HG03108 (cell line): ENCODE measurements around the gene XXYLT1.
A peak's percentile ranks its signal among the peaks of the same experiment; 100 is the strongest.

Experiments
- ATAC-seq: cut with Tn5 transposase; IDR thresholded peaks from one replicate; pipeline ENCODE4 v1.9.1; 2021; ENCODE audit warnings: moderate library complexity; ENCODE audit not compliant: unreplicated experiment

Gene XXYLT1

DNA sequence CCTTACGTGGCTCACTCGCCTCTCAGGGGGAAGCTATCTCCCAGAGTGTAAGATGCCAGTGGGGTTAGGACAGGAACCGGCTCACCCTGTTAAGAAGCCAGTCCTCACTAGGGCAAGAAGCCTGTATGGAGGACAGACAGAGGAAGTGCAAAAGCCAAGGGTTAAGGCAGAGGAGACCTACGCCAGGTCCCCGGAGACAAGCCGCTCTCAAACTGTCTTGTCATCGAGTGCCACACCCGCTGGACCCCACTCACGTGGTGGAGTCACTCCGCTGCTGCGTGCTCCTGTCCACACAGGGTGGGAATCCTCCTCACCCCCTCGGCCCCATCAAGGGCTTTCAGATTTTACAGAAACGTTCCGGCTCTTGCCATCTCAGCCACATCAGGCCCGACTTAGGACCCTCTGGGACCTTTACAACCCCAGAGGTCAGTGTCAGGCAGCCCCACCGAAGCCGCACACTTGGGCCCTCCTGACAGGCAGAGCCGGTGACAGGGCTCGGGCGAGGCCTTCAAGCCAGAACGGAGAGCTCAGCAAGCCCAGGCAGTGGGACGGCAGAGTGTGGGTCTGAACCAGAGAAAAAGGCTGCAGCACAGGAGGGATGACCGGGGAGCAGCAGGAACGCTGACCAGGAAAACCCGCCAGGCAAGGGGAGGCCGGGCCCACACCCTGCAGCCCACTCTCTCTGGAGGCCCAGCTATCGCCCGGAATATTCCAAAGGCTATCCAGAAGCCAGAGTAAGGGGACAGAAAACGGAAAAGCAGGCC lies 61.7 kb downstream of the XXYLT1 start:
- no peak for ATAC-seq

DNA sequence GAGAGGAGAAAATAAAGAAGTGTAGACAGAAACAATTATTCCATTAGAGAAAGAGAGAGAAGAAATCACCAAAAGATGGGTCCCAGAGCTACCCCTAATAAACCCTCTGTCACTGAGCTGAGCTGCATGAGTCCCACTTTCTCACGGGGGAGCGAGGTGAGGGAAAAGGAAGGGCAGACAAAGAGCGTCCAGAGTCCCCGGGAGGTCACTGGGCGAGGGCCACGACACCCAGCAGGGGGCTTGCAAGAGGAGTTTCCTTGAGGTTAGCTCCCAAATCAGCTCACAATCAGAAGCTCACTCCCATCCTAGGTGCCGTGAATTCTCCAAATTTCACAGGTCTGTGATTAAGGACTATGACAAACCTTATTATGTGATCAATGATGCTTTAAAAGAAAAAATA lies 62.3 kb downstream of the XXYLT1 start:
- no peak for ATAC-seq

GRCh38 chr3:195208183-195208582 lies 62.8 kb downstream of the XXYLT1 start:
- ATAC-seq: peak; percentile 92

GRCh38 chr3:195207731-195208130 lies 63.2 kb downstream of the XXYLT1 start:
- no peak for ATAC-seq

DNA sequence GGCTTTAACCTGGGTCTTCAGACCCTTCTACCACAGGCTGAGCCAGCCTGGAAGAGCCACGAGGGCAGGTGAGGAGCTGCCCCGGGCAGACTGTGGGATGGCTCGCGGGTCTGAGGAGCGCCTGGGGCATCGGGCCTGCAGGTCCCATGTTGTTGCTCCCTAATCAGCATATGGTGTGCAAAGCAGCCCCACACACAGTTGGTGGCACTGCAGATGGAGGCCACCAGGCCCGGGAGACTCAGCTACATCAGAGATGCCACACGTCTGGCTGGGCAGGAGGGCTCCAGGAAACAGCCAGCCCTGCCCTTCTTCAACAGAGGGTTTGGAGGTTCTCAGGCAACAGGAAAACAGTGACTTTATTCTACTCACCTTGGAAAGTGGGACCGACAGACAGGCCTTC lies 63.9 kb downstream of the XXYLT1 start:
- ATAC-seq: no peak

- ATAC-seq: no peak
Observed at GRCh38 chr3:195204360-195205163, 66.4 kb downstream of the XXYLT1 start.

DNA sequence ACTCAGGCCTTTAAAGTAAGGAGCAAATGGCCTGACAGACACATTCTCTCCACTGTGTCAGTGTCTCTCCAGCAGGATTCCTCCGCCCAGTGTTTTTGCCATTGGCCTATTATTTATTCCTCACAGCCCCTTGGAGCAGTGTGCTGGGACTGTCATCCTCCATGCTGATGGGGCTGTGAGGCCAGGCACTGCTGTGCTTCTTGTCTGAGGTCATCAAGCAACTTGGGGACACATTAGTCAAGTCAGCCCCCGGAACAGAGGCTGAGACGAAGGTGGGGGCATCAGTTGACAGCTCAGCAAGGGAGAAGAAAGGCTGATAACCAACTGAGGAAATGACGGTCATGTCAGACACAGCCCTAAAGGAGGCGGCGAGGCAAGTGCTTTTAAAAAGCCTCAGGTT lies 67.4 kb downstream of the XXYLT1 start:
- no peak for ATAC-seq

GRCh38 chr3:195201295-195201694 lies 69.7 kb downstream of the XXYLT1 start:
- ATAC-seq: no peak

GRCh38 chr3:195200010-195200822 lies 70.7 kb downstream of the XXYLT1 start:
- no peak for ATAC-seq

DNA sequence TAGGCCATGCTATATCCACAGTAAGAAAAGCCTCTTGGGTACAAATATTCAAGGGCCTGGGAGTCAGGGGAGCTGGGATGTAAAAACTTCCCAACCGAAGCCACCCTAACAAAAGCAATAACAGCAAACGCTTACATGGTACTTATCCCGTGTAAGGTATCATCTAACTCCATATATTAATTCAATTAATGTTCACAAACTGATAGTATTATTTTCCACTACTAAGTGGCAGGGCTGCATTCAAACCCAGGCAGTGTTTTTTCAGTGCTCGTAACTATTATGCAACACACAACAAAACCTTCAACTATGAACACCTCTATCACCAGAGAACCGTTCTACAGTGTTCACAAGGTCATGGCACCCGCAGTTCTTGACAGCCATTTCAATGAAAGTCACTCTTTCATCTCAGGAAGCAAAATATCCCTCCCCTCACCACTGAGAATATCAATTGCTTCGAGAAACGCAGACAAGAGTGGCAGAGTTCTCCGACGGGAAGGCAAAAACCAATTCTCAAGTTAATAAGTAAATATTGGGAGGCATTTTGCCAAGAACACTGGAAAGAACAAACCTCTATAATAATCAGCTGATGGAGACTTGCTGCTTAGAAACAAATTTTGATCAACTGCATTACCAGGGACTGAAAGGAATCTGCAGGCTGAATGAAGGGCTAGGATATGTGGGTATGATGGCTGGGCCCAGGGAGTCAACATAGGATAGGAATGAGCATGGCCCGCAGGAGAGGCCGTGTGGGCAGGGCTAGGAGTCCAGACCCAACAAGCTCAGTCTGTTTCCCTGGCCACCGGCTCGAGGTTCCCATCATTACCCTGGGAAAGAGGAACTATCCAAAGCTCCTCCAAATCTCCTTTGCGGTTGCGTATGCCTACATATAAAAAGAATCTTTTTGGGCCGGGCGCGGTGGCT lies 72.3 kb downstream of the XXYLT1 start:
- no peak for ATAC-seq

GRCh38 chr3:195197765-195198425 lies 73.1 kb downstream of the XXYLT1 start:
- no peak for ATAC-seq

DNA sequence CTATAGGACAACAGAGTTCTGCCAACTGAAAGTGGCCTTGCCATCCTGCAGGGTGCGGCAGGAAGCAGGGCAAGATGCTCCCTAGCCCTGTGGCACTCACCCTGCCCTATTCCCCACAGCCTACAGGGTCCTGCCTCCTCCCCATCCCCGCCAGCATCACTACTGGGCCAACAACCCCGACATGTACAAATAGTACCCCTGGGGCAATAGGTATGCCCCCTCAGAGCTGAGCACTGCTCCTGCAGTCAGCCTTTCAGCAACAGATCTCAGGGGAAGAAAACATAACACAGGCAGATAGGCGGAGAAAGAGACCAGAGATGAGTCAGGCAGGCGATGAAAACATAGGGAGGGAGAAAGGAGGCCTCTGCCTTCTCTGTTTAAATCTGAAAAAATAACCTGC lies 74.7 kb downstream of the XXYLT1 start:
- ATAC-seq: no peak

DNA sequence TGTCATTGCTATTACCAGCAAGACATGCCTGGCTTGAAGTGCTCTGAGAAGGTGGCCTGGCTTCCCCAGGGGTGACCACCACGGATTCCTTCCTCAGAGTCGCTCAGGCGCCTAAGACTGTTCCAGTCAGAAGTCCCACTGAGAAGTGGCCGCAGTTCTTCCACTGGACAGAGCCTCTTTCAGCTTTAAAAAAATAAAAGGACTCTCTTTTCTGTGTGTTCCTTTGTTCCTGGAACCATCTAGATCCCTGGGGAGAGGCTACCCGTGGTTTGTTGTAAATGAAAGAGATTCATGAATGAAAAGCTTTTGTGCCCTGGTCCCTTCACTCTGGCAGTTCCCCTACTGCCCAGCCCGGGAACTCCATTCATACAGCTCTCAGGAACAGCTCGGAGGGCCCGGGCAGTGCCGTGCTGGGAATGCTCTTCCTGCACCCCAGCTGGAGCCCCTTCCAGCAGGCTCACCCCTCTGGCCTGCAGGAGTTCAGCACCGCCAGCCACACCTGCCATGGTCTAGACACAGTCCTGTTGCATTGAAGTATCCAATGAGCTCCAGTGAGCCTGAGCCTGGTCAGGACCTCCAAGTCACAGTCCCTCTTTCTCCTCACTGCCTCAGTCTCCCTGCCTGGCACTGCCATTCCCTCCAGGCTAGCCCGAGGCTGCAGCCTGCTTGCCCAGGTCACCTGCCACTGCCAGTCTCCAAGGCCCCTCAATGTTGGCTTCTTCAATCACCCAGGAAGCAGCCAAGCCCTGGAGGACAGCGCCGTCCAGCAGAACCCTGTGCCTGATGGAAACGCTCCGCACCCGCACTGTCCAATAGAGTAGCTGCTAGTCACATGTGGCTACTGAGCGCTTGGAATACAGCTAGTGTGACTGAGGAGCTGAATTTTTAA lies 75.4 kb downstream of the XXYLT1 start:
- ATAC-seq: no peak

GRCh38 chr3:195194559-195195206 lies 76.3 kb downstream of the XXYLT1 start:
- ATAC-seq: no peak

- no peak for ATAC-seq
Observed at GRCh38 chr3:195191580-195191979, 79.4 kb downstream of the XXYLT1 start.

- ATAC-seq: no peak
Observed at GRCh38 chr3:195189821-195190220, 81.1 kb downstream of the XXYLT1 start.

GRCh38 chr3:195188426-195188927 lies 82.5 kb downstream of the XXYLT1 start:
- no peak for ATAC-seq
